ENCODE data around the gene CMSS1.
A peak's percentile ranks its signal among the peaks of the same experiment; 100 is the strongest.

The CMSS1 gene

GRCh38 chr3:99884484-99884883 lies 66.8 kb downstream of the CMSS1 start:
- Histone ChIP-seq H3K4me3 (ENCODE audit: low read depth, low read length) (no peak overlapping the region), H3K36me3 (ENCODE audit: insufficient read depth, low read length) (no peaks in the 10 kb centered on the region), H3K27me3 (ENCODE audit: insufficient read depth, low read length) (no peaks in the 10 kb centered on the region), H3K27ac (ENCODE audit: low read depth, low read length) (no peak overlapping the region), H3K4me1 (ENCODE audit: control insufficient read depth, insufficient read depth, low read length, unreplicated experiment) (peaks cover 7% of the 10 kb centered on the region), H2AFZ (ENCODE audit: low read length, unreplicated experiment) (no peak overlapping the region), H3K79me2 (ENCODE audit: control insufficient read depth, insufficient read depth, low read length, unreplicated experiment) (no peaks in the 10 kb centered on the region)

DNA sequence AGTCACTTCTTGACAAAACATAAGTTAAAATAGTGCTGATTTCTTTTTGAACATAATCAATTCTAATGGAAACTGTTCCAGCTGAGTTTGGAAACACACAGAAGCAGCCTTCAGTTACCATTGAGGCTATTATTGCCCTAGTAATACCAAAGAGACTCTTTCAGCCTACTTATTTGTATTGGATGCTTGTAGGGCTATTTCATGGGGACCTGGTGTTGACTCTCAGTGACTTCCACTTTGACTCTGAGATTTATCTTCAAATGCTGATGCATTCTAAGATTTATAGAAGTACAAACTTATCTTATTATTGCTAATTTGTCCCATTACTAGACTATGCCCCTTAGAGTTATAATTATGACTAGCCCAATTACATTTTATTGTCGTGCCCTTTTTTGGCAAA lies 67.4 kb downstream of the CMSS1 start:
- no peak overlapping the region for H3K4me3 ChIP-seq (ENCODE audit: low read depth, low read length)
- no peaks in the 10 kb centered on the region for H3K36me3 ChIP-seq (ENCODE audit: insufficient read depth, low read length)
- peaks cover 7% of the 10 kb centered on the region for H3K4me1 ChIP-seq (ENCODE audit: control insufficient read depth, insufficient read depth, low read length, unreplicated experiment)
- H3K27ac ChIP-seq (ENCODE audit: low read depth, low read length) = no peak overlapping the region
- no peak overlapping the region for H2AFZ ChIP-seq (ENCODE audit: low read length, unreplicated experiment)
- no peaks in the 10 kb centered on the region for H3K79me2 ChIP-seq (ENCODE audit: control insufficient read depth, insufficient read depth, low read length, unreplicated experiment)
- no peaks in the 10 kb centered on the region for H3K27me3 ChIP-seq (ENCODE audit: insufficient read depth, low read length)

GRCh38 chr3:99885851-99886250 lies 68.2 kb downstream of the CMSS1 start:
- no peaks in the 10 kb centered on the region for H3K27me3 ChIP-seq (ENCODE audit: insufficient read depth, low read length)
- peaks cover under 1% of the 10 kb centered on the region for H3K79me2 ChIP-seq (ENCODE audit: control insufficient read depth, insufficient read depth, low read length, unreplicated experiment)
- no peak overlapping the region for H2AFZ ChIP-seq (ENCODE audit: low read length, unreplicated experiment)
- H3K36me3 ChIP-seq (ENCODE audit: insufficient read depth, low read length) = no peaks in the 10 kb centered on the region
- peaks cover 5% of the 10 kb centered on the region for H3K4me1 ChIP-seq (ENCODE audit: control insufficient read depth, insufficient read depth, low read length, unreplicated experiment)
- H3K27ac ChIP-seq (ENCODE audit: low read depth, low read length) = no peak overlapping the region
- no peak overlapping the region for H3K4me3 ChIP-seq (ENCODE audit: low read depth, low read length)

DNA sequence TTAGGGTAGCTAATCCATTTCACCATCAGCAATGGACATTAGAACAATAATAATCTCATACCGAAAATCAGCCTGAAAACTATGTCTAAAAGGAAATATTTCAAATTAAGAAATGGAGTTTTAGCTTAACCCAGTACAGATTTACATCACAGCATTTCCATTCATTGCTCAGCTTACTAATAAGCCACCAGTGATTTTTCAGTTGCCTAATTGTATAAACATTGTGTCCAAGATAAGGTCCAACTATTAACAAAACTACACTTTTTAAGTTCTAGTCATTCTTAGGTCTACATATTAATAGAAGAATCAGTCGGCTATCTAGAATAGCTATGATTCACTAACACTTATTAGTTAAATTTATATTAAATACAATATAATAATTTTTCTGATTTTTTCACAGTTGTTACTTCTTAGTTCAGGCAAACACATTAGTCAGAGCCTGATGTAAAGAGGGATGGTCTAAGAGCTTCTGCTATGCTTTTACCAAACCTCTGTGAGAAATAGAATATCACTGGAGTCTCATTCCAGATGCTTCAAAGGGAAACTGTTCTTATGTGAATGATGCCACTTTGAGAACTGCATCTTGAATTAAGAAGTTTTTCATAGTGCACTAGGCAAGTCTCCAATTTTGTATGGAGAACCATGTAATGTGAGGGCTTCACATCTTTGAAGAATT lies 74.1 kb downstream of the CMSS1 start:
- Histone ChIP-seq H3K36me3 (ENCODE audit: insufficient read depth, low read length) (no peaks in the 10 kb centered on the region), H2AFZ (ENCODE audit: low read length, unreplicated experiment) (no peak overlapping the region), H3K27me3 (ENCODE audit: insufficient read depth, low read length) (no peaks in the 10 kb centered on the region), H3K4me1 (ENCODE audit: control insufficient read depth, insufficient read depth, low read length, unreplicated experiment) (peaks cover 23% of the 10 kb centered on the region), H3K27ac (ENCODE audit: low read depth, low read length) (no peak overlapping the region), H3K79me2 (ENCODE audit: control insufficient read depth, insufficient read depth, low read length, unreplicated experiment) (peaks cover 4% of the 10 kb centered on the region), H3K4me3 (ENCODE audit: low read depth, low read length) (no peak overlapping the region)

DNA sequence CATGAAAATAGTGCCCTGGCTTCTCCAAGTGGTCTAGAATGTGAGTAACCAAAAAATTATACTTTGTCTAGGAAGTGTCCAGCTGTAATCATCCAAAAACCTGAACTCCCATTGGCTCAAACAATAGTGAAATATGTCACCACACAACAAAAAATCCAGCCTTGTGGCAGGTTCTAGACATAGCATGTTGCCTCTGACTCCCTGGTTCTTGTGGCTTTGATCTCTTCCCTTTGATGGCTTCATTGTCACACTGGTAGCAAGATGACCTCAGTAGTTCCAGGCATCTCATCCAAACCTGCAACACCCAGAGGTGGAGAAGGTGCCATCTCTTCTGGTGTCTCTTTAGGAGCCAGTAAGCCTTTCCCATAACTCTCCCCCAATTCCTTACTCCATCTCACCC lies 74.7 kb downstream of the CMSS1 start:
- peaks cover 29% of the 10 kb centered on the region for H3K4me1 ChIP-seq (ENCODE audit: control insufficient read depth, insufficient read depth, low read length, unreplicated experiment)
- H2AFZ ChIP-seq (ENCODE audit: low read length, unreplicated experiment) = no peak overlapping the region
- H3K79me2 ChIP-seq (ENCODE audit: control insufficient read depth, insufficient read depth, low read length, unreplicated experiment) = peaks cover 4% of the 10 kb centered on the region
- no peak overlapping the region for H3K4me3 ChIP-seq (ENCODE audit: low read depth, low read length)
- H3K27ac ChIP-seq (ENCODE audit: low read depth, low read length) = no peak overlapping the region
- no peaks in the 10 kb centered on the region for H3K27me3 ChIP-seq (ENCODE audit: insufficient read depth, low read length)
- no peaks in the 10 kb centered on the region for H3K36me3 ChIP-seq (ENCODE audit: insufficient read depth, low read length)

GRCh38 chr3:99895131-99895696 lies 77.6 kb downstream of the CMSS1 start:
- peak overlapping the region; percentile 34 for H2AFZ ChIP-seq (ENCODE audit: low read length, unreplicated experiment)
- H3K4me3 ChIP-seq (ENCODE audit: low read depth, low read length) = peak overlapping the region; percentile 13; the same call in 1 of the 2 replicates
- peaks cover 43% of the 10 kb centered on the region for H3K4me1 ChIP-seq (ENCODE audit: control insufficient read depth, insufficient read depth, low read length, unreplicated experiment)
- H3K79me2 ChIP-seq (ENCODE audit: control insufficient read depth, insufficient read depth, low read length, unreplicated experiment) = peaks cover 8% of the 10 kb centered on the region
- H3K36me3 ChIP-seq (ENCODE audit: insufficient read depth, low read length) = no peaks in the 10 kb centered on the region
- H3K27ac ChIP-seq (ENCODE audit: low read depth, low read length) = peak overlapping the region; percentile 93
- H3K27me3 ChIP-seq (ENCODE audit: insufficient read depth, low read length) = no peaks in the 10 kb centered on the region

DNA sequence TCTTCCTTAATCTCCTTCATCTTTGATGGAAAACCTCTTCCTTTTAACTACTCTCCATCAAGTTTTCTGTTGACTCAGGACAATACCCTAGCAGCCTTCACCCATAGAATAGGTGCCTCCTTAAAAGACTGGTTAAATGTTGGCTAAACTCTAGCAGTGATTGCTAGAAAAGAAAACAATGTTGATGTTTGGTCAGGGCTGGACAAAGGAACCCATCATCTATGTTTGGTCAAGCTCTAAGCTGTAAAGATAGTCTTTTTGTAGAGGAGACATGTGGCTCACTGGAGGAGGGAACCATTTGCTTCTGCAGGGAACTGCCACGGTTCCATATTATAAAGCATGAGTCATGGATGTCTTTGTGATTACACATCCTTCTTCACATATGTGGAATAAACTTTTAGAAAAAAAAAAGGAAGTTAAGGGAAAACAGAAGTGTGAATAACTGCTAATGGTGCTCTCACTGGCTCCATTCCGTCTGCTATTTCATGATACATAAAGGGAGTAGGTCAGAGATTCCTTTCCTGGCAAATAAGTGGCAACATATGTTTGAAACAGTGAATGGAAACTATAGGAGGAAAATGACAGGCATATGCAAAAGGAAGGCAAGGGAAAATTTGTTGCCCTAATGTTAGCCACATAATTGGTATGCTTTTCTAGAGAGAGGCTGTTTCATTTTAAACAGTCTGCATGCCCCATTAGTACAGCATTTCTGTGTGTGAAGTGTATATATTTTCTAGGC lies 78.2 kb downstream of the CMSS1 start:
- H3K27me3 ChIP-seq (ENCODE audit: insufficient read depth, low read length) = no peaks in the 10 kb centered on the region
- H3K27ac ChIP-seq (ENCODE audit: low read depth, low read length) = peak overlapping the region; percentile 93

DNA sequence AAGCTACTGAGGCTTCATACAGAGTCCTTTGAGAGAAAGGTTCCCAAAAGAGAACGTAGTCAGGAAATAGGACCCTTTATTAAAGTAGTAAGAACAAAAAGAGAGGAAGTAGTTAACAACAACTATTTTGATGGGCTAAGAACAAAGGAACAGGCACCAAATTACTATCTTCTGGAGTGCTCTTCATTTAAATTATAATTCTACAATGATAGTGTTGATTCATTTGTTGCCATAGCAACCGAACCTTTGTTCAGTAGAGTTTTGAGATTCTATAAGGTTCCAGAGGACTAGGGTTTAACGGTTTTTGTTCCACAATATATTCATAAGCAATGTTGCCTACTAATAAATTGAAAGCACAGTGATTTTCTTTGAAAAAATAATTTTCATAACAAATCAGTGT lies 78.8 kb downstream of the CMSS1 start:
- Histone ChIP-seq H2AFZ (ENCODE audit: low read length, unreplicated experiment) (peak overlapping the region; percentile 56), H3K4me3 (ENCODE audit: low read depth, low read length) (peak overlapping the region; percentile 51; the same call in 1 of the 2 replicates), H3K27ac (ENCODE audit: low read depth, low read length) (peak overlapping the region; percentile 93), H3K27me3 (ENCODE audit: insufficient read depth, low read length) (no peaks in the 10 kb centered on the region), H3K79me2 (ENCODE audit: control insufficient read depth, insufficient read depth, low read length, unreplicated experiment) (peaks cover 10% of the 10 kb centered on the region), H3K36me3 (ENCODE audit: insufficient read depth, low read length) (no peaks in the 10 kb centered on the region), H3K4me1 (ENCODE audit: control insufficient read depth, insufficient read depth, low read length, unreplicated experiment) (peaks cover 53% of the 10 kb centered on the region)

More for the DNA sequence above, 78.2 kb downstream of the CMSS1 start:
- no peaks in the 10 kb centered on the region for H3K36me3 ChIP-seq (ENCODE audit: insufficient read depth, low read length)
- H3K4me3 ChIP-seq (ENCODE audit: low read depth, low read length) = peak overlapping the region; percentile 51; the same call in 1 of the 2 replicates
- H3K79me2 ChIP-seq (ENCODE audit: control insufficient read depth, insufficient read depth, low read length, unreplicated experiment) = peaks cover 13% of the 10 kb centered on the region
- peaks cover 50% of the 10 kb centered on the region for H3K4me1 ChIP-seq (ENCODE audit: control insufficient read depth, insufficient read depth, low read length, unreplicated experiment)
- H2AFZ ChIP-seq (ENCODE audit: low read length, unreplicated experiment) = peak overlapping the region; percentile 56

- no peaks in the 10 kb centered on the region for H3K27me3 ChIP-seq (ENCODE audit: insufficient read depth, low read length)
- no peak overlapping the region for H3K4me3 ChIP-seq (ENCODE audit: low read depth, low read length)
Observed at GRCh38 chr3:99899603-99900002, 81.9 kb downstream of the CMSS1 start.

GRCh38 chr3:99900248-99900647 lies 82.6 kb downstream of the CMSS1 start:
- no peak overlapping the region for H2AFZ ChIP-seq (ENCODE audit: low read length, unreplicated experiment)
- H3K27me3 ChIP-seq (ENCODE audit: insufficient read depth, low read length) = no peaks in the 10 kb centered on the region
- peak overlapping the region; percentile 94 for H3K27ac ChIP-seq (ENCODE audit: low read depth, low read length)
- H3K79me2 ChIP-seq (ENCODE audit: control insufficient read depth, insufficient read depth, low read length, unreplicated experiment) = peaks cover 13% of the 10 kb centered on the region
- peaks cover 77% of the 10 kb centered on the region for H3K4me1 ChIP-seq (ENCODE audit: control insufficient read depth, insufficient read depth, low read length, unreplicated experiment)
- no peak overlapping the region for H3K4me3 ChIP-seq (ENCODE audit: low read depth, low read length)
- no peaks in the 10 kb centered on the region for H3K36me3 ChIP-seq (ENCODE audit: insufficient read depth, low read length)

More at GRCh38 chr3:99899603-99900002, 81.9 kb downstream of the CMSS1 start:
- Histone ChIP-seq H2AFZ (ENCODE audit: low read length, unreplicated experiment) (no peak overlapping the region), H3K79me2 (ENCODE audit: control insufficient read depth, insufficient read depth, low read length, unreplicated experiment) (peaks cover 13% of the 10 kb centered on the region), H3K4me1 (ENCODE audit: control insufficient read depth, insufficient read depth, low read length, unreplicated experiment) (peaks cover 75% of the 10 kb centered on the region), H3K27ac (ENCODE audit: low read depth, low read length) (no peak overlapping the region), H3K36me3 (ENCODE audit: insufficient read depth, low read length) (no peaks in the 10 kb centered on the region)

Measured in ACC112 (cell line).